Neuronal stem cell (in vitro differentiated cells): Measurements from ENCODE around the gene CNTNAP5.

ENCODE experiments used
- DNase-seq: peaks from one replicate; pipeline ENCODE4 v3.0.0-alpha.2; 2013; ENCODE audit warnings: low spot score
- H2AFZ ChIP-seq: one replicate; pipeline ENCODE4 v1.6.1; 2013; ENCODE audit warnings: mild to moderate bottlenecking, low read length, inconsistent platforms
- H2AK5ac ChIP-seq: 2 replicates; pipeline ENCODE4 v1.6.1; 2013; ENCODE audit warnings: low read depth, mild to moderate bottlenecking, inconsistent platforms, low read length, moderate library complexity, mixed read lengths
- H2BK120ac ChIP-seq: 2 replicates; pipeline ENCODE4 v1.6.1; 2013; ENCODE audit warnings: low read depth, mild to moderate bottlenecking, inconsistent platforms, low read length, moderate library complexity, mixed read lengths
- H2BK12ac ChIP-seq: one replicate; pipeline ENCODE4 v1.6.1; 2013; ENCODE audit warnings: low read length, inconsistent platforms
- H2BK15ac ChIP-seq: 2 replicates; pipeline ENCODE4 v1.6.1; 2013; ENCODE audit warnings: mild to moderate bottlenecking, low read length, inconsistent platforms, mixed read lengths
- H2BK5ac ChIP-seq: one replicate; pipeline ENCODE4 v1.6.1; 2013; ENCODE audit warnings: inconsistent platforms, mild to moderate bottlenecking, low read length, moderate library complexity
- H3K14ac ChIP-seq: one replicate; pipeline ENCODE4 v1.6.1; 2013; ENCODE audit warnings: low read length, inconsistent platforms
- H3K18ac ChIP-seq: 2 replicates; pipeline ENCODE4 v1.6.1; 2013; ENCODE audit warnings: low read length, inconsistent platforms
- H3K23ac ChIP-seq: 2 replicates; pipeline ENCODE4 v1.6.1; 2013; ENCODE audit warnings: low read depth, mild to moderate bottlenecking, mixed read lengths, low read length, inconsistent platforms; ENCODE audit not compliant: poor library complexity
- H3K27ac ChIP-seq: replicated peaks from 3 replicates; pipeline ENCODE4 v1.5.1; 2013; ENCODE audit warnings: low read length, inconsistent platforms
- H3K27me3 ChIP-seq, 3 experiments: 2 replicates each; pipeline ENCODE4 v1.6.1; 2013; ENCODE audit warnings: low read length in 3 of 3, mild to moderate bottlenecking in 2 of 3, inconsistent platforms in 1 of 3, low read depth in 1 of 3, mixed read lengths in 1 of 3, moderate library complexity in 1 of 3; ENCODE audit not compliant: control insufficient read depth in 3 of 3, insufficient read depth in 3 of 3
- H3K36me3 ChIP-seq, 2 donors: replicated peaks in 1 of 2; 2 replicates each; pipeline ENCODE4 v1.6.1; 2013; ENCODE audit warnings: low read length in 2 of 2; ENCODE audit not compliant: control insufficient read depth in 2 of 2, insufficient read depth in 2 of 2
- H3K4ac ChIP-seq: 2 replicates; pipeline ENCODE4 v1.6.1; 2013; ENCODE audit warnings: inconsistent platforms, mild to moderate bottlenecking, low read length, moderate library complexity
- H3K4me1 ChIP-seq, 2 donors: 1 replicate in 1 of 2; 2 replicates in 1 of 2; pipeline ENCODE4 v1.6.1; 2013; ENCODE audit warnings: low read length in 2 of 2, low read depth in 1 of 2; ENCODE audit not compliant: control insufficient read depth in 2 of 2, insufficient read depth in 1 of 2
- H3K4me2 ChIP-seq: one replicate; pipeline ENCODE4 v1.6.1; 2013; ENCODE audit warnings: mild to moderate bottlenecking, low read length, inconsistent platforms; ENCODE audit not compliant: insufficient read depth, poor library complexity, severe bottlenecking
- H3K4me3 ChIP-seq, 2 donors: 2 replicates each; pipeline ENCODE4 v1.5.1; 2013; ENCODE audit warnings: low read length in 2 of 2, mild to moderate bottlenecking in 2 of 2, inconsistent platforms in 1 of 2, moderate library complexity in 1 of 2
- H3K79me1 ChIP-seq: one replicate; pipeline ENCODE4 v1.6.1; 2013; ENCODE audit warnings: low read depth, mild to moderate bottlenecking, inconsistent platforms, low read length, moderate library complexity
- H3K9ac ChIP-seq: one replicate; pipeline ENCODE4 v1.6.1; 2013; ENCODE audit warnings: mild to moderate bottlenecking, low read depth, low read length, inconsistent platforms; ENCODE audit not compliant: poor library complexity
- H3K9me3 ChIP-seq, 2 donors: replicated peaks in 1 of 2; 2 replicates each; pipeline versions ENCODE3 to v1.6.1; 2013; ENCODE audit warnings: low read length in 2 of 2, mild to moderate bottlenecking in 2 of 2, inconsistent platforms in 1 of 2, low read depth in 1 of 2, mixed read lengths in 1 of 2, moderate library complexity in 1 of 2; ENCODE audit not compliant: control insufficient read depth in 2 of 2, insufficient read depth in 1 of 2
- H4K8ac ChIP-seq: one replicate; pipeline ENCODE4 v1.6.1; 2013; ENCODE audit warnings: low read depth, mild to moderate bottlenecking, inconsistent platforms, low read length, moderate library complexity
- H4K91ac ChIP-seq: one replicate; pipeline ENCODE4 v1.6.1; 2013; ENCODE audit warnings: low read length, low read depth, mild to moderate bottlenecking, inconsistent platforms; ENCODE audit not compliant: poor library complexity
- WGBS, 2 donors: extraction: QIAGEN DNeasy Blood & Tissue Kit; methylation state at CpG; one replicate each; pipeline ENCODE4 v1.1.7; 2013; ENCODE audit warnings: missing lambda C conversion rate in 2 of 2, mixed read lengths in 1 of 2; ENCODE audit not compliant: insufficient read length in 2 of 2, insufficient replicate concordance in 1 of 2; ENCODE audit errors: extremely low coverage in 2 of 2; 5-methylcytosine and 5-hydroxymethylcytosine counted together

Gene CNTNAP5

GRCh38 chr2:124832521-124832920 is 807.4 kb downstream of the CNTNAP5 start:
- H3K27me3 ChIP-seq: no peaks in the 10 kb centered on the region
- H3K4me1 ChIP-seq: no peaks in the 10 kb centered on the region
- no peaks in the 10 kb centered on the region for H3K79me1 ChIP-seq
- no peak overlapping the region for H2BK15ac ChIP-seq
- no peak overlapping the region for H3K4me3 ChIP-seq
- H3K36me3 ChIP-seq: no peaks in the 10 kb centered on the region
- no peak overlapping the region for H2AFZ ChIP-seq
- H4K8ac ChIP-seq: no peak overlapping the region
- H2AK5ac ChIP-seq: no peak overlapping the region
- H3K4me2 ChIP-seq: no peak overlapping the region
- H3K9ac ChIP-seq: no peak overlapping the region
- H3K9me3 ChIP-seq: no peaks in the 10 kb centered on the region
- H2BK120ac ChIP-seq: no peak overlapping the region
- H2BK5ac ChIP-seq: no peak overlapping the region
- no peak overlapping the region for H3K14ac ChIP-seq
- H2BK12ac ChIP-seq: no peak overlapping the region
- no peak overlapping the region for H3K4ac ChIP-seq
- no peak overlapping the region for H3K18ac ChIP-seq
- H4K91ac ChIP-seq: no peak overlapping the region
- no peak overlapping the region for H3K23ac ChIP-seq
- WGBS, 2 donors: no CpG with 5 or more reads among the region's 2 CpGs
- no peak for DNase-seq
- no peak overlapping the region for H3K27ac ChIP-seq

- Histone ChIP-seq H3K27me3 (no peaks in the 10 kb centered on the region), H3K4me1 (no peaks in the 10 kb centered on the region), H3K18ac (no peak overlapping the region), H3K4me2 (no peak overlapping the region), H3K36me3 (no peaks in the 10 kb centered on the region), H3K4me3 (no peak overlapping the region), H3K9ac (no peak overlapping the region), H3K27ac (no peak overlapping the region), H3K9me3 (no peaks in the 10 kb centered on the region), H4K91ac (no peak overlapping the region), H2BK5ac (no peak overlapping the region), H2AK5ac (no peak overlapping the region), H3K23ac (no peak overlapping the region), H3K79me1 (no peaks in the 10 kb centered on the region), H2BK120ac (no peak overlapping the region), H3K4ac (no peak overlapping the region), H2AFZ (no peak overlapping the region), H2BK15ac (no peak overlapping the region), H4K8ac (no peak overlapping the region), H2BK12ac (no peak overlapping the region), H3K14ac (no peak overlapping the region)
- no peak for DNase-seq
- no CpG with 5 or more reads among the region's 1 CpG for WGBS, 2 donors
These were observed 809.2 kb downstream of the CNTNAP5 start for GRCh38 chr2:124834331-124834730.

DNA sequence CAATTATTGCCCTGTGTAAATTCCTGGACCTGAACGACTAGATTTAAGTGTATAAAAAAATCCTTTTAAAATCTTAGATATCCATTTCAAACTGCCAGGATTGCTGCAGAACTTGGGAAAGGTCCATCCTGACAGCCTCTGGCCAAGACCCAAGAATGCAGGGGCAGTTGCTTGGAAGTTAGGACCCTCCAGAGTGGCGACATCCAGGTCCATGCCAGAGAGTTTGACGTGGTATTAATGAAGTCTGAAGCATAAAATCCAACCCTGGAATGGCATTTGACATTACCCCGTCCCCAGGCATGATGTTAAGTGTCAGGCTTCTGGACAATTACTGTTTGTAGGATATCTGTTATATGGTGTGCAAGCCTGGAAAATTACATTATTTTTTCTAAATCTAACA is 810.2 kb downstream of the CNTNAP5 start:
- DNase-seq: no peak
- Histone ChIP-seq H2BK120ac (no peak overlapping the region), H3K18ac (no peak overlapping the region), H3K79me1 (no peaks in the 10 kb centered on the region), H3K36me3 (no peaks in the 10 kb centered on the region), H3K9ac (no peak overlapping the region), H3K14ac (no peak overlapping the region), H3K4me3 (no peak overlapping the region), H3K27me3 (no peaks in the 10 kb centered on the region), H3K4me1 (no peaks in the 10 kb centered on the region), H4K91ac (no peak overlapping the region), H3K23ac (no peak overlapping the region), H2BK12ac (no peak overlapping the region), H3K27ac (no peak overlapping the region), H2BK15ac (no peak overlapping the region), H2AFZ (no peak overlapping the region), H4K8ac (no peak overlapping the region), H2BK5ac (no peak overlapping the region), H3K4ac (no peak overlapping the region), H3K4me2 (no peak overlapping the region), H2AK5ac (no peak overlapping the region), H3K9me3 (no peaks in the 10 kb centered on the region)
- WGBS, 2 donors: no CpG with 5 or more reads among the region's 4 CpGs

DNA sequence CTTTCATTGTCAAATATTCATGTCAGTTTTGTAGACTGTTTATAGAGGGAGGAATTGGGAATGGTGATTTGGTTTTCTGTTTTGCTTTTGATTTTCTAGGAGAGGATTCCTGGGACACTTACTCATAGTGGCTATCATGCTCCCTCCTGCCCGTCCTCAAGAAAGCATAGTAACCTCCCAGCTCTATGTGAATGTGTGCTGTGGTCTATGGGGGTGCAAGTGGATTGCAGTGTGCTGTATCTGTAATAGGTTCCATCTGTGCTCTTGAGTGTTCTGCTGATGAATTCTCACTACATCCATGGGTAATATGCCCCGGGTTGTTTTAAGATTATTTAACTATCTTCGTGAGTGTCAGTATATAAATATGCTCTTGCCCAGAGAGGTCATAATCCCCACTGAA is 811.3 kb downstream of the CNTNAP5 start:
- H2BK12ac ChIP-seq: no peak overlapping the region
- no peak overlapping the region for H3K27ac ChIP-seq
- no peak overlapping the region for H3K18ac ChIP-seq
- no peak overlapping the region for H2AK5ac ChIP-seq
- no peak overlapping the region for H2BK15ac ChIP-seq
- H3K23ac ChIP-seq: no peak overlapping the region
- H3K4me3 ChIP-seq: no peak overlapping the region
- no peak overlapping the region for H2AFZ ChIP-seq
- no peaks in the 10 kb centered on the region for H3K79me1 ChIP-seq
- DNase-seq: no peak
- no peak overlapping the region for H4K8ac ChIP-seq
- H3K4ac ChIP-seq: no peak overlapping the region
- no peak overlapping the region for H3K9ac ChIP-seq
- no peaks in the 10 kb centered on the region for H3K27me3 ChIP-seq
- no peak overlapping the region for H4K91ac ChIP-seq
- no peak overlapping the region for H3K14ac ChIP-seq
- H3K4me1 ChIP-seq: no peaks in the 10 kb centered on the region
- no peak overlapping the region for H2BK120ac ChIP-seq
- H3K4me2 ChIP-seq: no peak overlapping the region
- H3K9me3 ChIP-seq: no peaks in the 10 kb centered on the region
- no peaks in the 10 kb centered on the region for H3K36me3 ChIP-seq
- WGBS, 2 donors: no CpG with 5 or more reads among the region's 3 CpGs
- H2BK5ac ChIP-seq: no peak overlapping the region
